ENCODE measurements around the gene MARVELD3.
A peak's percentile ranks its signal among the peaks of the same experiment; 100 is the strongest.
"Not testable (repeated sequence)": the region's sequence is repeated elsewhere in the genome, so short reads cannot be mapped to it uniquely, and the experiment has no call there.

Gene MARVELD3, protein sequence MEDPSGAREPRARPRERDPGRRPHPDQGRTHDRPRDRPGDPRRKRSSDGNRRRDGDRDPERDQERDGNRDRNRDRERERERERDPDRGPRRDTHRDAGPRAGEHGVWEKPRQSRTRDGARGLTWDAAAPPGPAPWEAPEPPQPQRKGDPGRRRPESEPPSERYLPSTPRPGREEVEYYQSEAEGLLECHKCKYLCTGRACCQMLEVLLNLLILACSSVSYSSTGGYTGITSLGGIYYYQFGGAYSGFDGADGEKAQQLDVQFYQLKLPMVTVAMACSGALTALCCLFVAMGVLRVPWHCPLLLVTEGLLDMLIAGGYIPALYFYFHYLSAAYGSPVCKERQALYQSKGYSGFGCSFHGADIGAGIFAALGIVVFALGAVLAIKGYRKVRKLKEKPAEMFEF

DNA sequence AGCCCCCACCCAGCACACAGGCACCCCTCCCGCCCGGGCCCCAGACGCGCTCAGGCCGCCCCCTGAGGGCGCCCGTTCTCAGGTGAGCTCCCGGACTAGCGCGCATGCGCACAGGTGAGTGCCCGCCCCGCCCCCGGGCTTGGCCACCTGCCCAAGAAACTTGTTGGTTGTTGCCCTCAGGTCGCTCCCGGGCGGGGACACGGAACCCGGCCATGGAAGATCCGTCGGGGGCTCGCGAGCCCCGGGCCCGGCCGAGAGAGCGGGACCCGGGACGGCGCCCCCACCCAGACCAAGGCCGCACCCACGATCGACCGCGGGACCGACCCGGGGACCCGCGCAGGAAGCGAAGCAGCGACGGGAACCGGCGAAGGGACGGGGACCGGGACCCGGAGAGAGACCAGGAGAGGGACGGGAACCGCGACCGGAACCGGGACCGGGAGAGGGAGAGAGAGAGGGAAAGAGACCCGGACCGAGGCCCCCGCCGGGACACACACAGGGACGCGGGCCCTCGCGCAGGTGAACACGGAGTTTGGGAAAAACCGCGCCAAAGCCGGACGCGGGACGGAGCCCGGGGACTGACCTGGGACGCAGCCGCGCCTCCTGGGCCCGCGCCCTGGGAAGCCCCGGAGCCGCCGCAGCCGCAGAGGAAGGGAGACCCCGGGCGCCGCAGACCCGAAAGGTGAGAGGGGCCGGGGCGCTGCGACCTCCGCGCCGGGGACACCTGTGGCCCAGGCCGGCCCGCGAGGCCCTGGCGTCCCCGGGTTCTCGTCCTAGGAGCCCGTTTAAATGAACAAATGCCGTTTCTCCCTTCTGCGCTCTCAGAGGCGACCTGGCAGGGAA lies at the start of gene MARVELD3:
Gene MARVELD3 (plus strand): TSS at position 167 of the 840 bp plus-strand sequence. CDS start 46 bp downstream, at position 213.
- DNase-seq (peak; percentile 28), ATAC-seq (no peak)

- DNase-seq, result no peak
- ATAC-seq, result no peak
Observed at GRCh38 chr16:71576971-71577370, 49.0 kb upstream of the MARVELD3 start, which contains the start of gene TAT. Gene TAT, minus strand, starts transcription at chr16:71577092. Its CDS starts 677 bp downstream, at chr16:71576415.

GRCh38 chr16:71582553-71582848 lies 43.5 kb upstream of the MARVELD3 start:
- ATAC-seq, DNase-seq: not testable (repeated sequence)

GRCh38 chr16:71584543-71585317 lies 41.3 kb upstream of the MARVELD3 start:
- ATAC-seq (no peak), DNase-seq (no peak)

- DNase-seq, result no peak
- no peak for ATAC-seq
Observed at GRCh38 chr16:71585318-71585703, 40.7 kb upstream of the MARVELD3 start.

DNA sequence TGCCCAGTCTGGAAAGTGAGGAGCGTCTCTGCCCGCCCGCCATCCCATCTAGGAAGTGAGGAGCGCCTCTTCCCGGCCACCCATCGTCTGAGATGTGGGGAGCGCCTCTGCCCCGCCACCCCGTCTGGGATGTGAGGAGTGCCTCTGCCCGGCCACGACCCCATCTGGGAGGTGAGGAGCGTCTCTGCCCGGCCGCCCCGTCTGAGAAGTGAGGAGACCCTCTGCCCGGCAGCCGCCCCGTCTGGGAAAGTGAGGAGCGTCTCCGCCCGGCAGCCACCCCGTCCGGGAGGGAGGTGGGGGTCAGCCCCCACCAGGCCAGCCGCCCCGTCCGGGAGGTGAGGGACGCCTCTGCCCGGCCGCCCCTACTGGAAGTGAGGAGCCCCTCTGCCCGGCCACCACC lies 36.6 kb upstream of the MARVELD3 start:
- DNase-seq, ATAC-seq: not testable (repeated sequence)

GRCh38 chr16:71590071-71590470 lies 35.9 kb upstream of the MARVELD3 start:
- not testable (repeated sequence) for ATAC-seq, DNase-seq

DNA sequence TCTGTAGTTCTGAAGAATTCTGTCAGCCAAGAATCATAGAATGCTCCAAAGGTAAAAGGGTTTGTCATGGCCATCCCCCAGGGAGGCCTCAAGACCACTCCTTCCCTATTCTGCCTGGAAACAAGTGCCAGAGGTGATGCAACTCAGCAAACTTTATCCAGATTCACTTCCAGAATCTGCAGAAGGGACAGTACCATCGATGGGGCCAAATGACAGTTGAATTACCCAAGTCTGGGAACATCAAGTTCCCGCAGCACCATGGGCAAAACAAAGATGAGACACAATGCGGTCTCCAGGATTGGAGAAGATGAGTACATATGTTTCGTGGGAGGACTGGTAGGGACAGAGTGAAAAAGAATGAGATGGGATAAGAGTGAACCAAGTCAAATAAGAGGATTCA lies 35.4 kb upstream of the MARVELD3 start:
- DNase-seq (no peak), ATAC-seq (no peak)

DNA sequence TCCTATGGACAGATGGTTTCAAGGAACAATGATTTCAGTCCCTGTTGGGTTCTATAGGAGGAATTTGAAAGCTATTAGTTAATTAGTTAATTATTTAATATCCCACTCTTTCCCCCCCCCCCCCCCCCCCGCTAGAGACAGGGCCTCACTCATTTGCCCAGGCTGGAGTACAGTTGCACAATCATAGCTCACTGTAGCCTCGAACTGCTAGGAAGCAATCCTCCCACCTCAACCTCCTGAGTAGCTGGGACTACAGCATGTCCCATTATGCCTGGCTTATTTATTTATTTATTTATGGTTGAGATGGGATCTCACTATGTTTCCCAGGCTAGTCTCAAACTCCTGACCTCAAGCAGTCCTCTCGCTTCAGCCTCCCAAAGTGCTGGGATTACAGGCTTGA lies 34.1 kb upstream of the MARVELD3 start:
- no peak for DNase-seq
- ATAC-seq, result no peak

GRCh38 chr16:71593048-71593999 lies 32.7 kb upstream of the MARVELD3 start:
- ATAC-seq, result no peak
- no peak for DNase-seq

DNA sequence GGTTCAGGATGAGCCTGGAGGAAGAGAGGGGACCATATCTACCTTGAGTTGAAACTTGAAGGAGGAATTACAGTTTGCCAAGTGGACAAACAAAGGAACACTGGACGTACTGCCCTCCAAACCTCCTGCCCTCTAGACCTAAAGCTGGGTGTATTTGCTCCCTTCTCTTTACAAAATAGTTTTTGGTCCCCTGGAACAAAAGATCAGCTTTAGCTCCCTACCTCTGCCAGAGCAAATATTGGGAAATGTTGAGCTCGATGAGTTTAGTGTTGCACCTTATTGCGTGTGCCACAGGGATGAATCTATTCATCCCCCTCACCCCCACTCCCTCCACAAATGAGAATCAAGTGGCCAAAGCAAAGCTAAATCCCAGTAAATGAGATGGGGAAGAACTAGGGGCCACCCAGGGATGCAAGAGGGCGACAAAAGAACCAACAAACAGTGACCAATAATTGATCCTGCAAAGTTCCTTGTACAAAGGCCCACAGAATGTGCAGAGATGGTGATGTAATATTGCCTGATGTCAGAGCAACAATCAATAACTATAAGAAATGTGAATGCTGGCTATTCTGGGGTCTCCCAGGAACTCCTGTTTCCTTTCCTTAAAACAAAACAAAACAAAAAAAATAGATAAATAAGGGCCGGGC lies 31.9 kb upstream of the MARVELD3 start:
- ATAC-seq, result no peak
- no peak for DNase-seq

GRCh38 chr16:71595340-71595826 lies 30.6 kb upstream of the MARVELD3 start:
- not testable (repeated sequence) for DNase-seq, ATAC-seq

GRCh38 chr16:71598426-71598825 lies 27.6 kb upstream of the MARVELD3 start:
- ATAC-seq, result not testable (repeated sequence)

GRCh38 chr16:71600822-71601221 lies 25.2 kb upstream of the MARVELD3 start:
- DNase-seq, result no peak
- ATAC-seq, result no peak

More at GRCh38 chr16:71598426-71598825, 27.6 kb upstream of the MARVELD3 start:
- not testable (repeated sequence) for DNase-seq

GRCh38 chr16:71609066-71609465 lies 16.9 kb upstream of the MARVELD3 start:
- ATAC-seq (no peak), DNase-seq (no peak)

- no peak for DNase-seq
- no peak for ATAC-seq
Observed at GRCh38 chr16:71610447-71610846, 15.5 kb upstream of the MARVELD3 start.

- ATAC-seq, result peak; percentile 83
- DNase-seq, result peak; percentile 93
Observed at GRCh38 chr16:71610936-71611871, 14.8 kb upstream of the MARVELD3 start.

DNA sequence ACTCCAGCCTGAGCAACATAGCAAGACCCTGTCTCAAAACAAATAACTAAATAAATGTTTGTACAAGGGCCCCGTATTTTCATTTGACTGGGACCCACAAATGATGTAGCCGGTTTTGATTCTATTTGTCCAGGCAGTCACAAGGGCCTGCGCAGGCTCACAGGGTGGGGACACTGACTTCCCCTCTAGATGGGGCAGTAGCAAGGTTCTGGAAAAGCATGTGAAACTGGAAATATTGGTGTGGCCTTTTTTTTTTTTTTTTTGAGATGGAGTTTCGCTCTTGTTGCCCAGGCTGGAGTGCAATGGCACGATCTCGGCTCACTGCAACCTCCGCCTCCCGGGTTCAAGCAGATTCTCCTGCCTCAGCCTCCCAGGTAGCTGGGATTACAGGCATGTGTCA lies 11.0 kb upstream of the MARVELD3 start:
- not testable (repeated sequence) for DNase-seq, ATAC-seq

GRCh38 chr16:71618429-71618828 lies 7.6 kb upstream of the MARVELD3 start:
- no peak for DNase-seq
- no peak for ATAC-seq
